Measurements from ENCODE around the gene FBXL3.

Gene FBXL3

GRCh38 chr13:77028202-77028601, 1.2 kb upstream of the FBXL3 start:
- no peak for TF ChIP-seq CTCF (conservative IDR thresholded peaks at IDR 0.05; ENCODE audit: low read length)
- DNase-seq (ENCODE audit: low read depth): peak; percentile 27
- peak overlapping the region; percentile 82 for H3K4me3 ChIP-seq (ENCODE audit: low read length)

- DNase-seq (ENCODE audit: low read depth): peak; percentile 69
- H3K4me3 ChIP-seq (ENCODE audit: low read length): peak overlapping the region; percentile 82
- TF ChIP-seq CTCF (conservative IDR thresholded peaks at IDR 0.05; ENCODE audit: low read length): no peak
Observed at GRCh38 chr13:77026255-77026860, 601 bp downstream of the FBXL3 start.

GRCh38 chr13:77022341-77022740, 4.6 kb downstream of the FBXL3 start:
- peak; percentile 53 for DNase-seq (ENCODE audit: low read depth)
- no peak for TF ChIP-seq CTCF (conservative IDR thresholded peaks at IDR 0.05; ENCODE audit: low read length)
- H3K4me3 ChIP-seq (ENCODE audit: low read length): no peak overlapping the region

GRCh38 chr13:77019756-77020155, 7.2 kb downstream of the FBXL3 start:
- TF ChIP-seq CTCF (conservative IDR thresholded peaks at IDR 0.05; ENCODE audit: low read length): no peak
- no peak overlapping the region for H3K4me3 ChIP-seq (ENCODE audit: low read length)
- no peak for DNase-seq (ENCODE audit: low read depth)

- no peak for TF ChIP-seq CTCF (conservative IDR thresholded peaks at IDR 0.05; ENCODE audit: low read length)
- no peak overlapping the region for H3K4me3 ChIP-seq (ENCODE audit: low read length)
Observed at GRCh38 chr13:77016888-77017623, 9.9 kb downstream of the FBXL3 start.

GRCh38 chr13:77016251-77016812, 10.6 kb downstream of the FBXL3 start:
- H3K4me3 ChIP-seq (ENCODE audit: low read length): no peak overlapping the region
- no peak for TF ChIP-seq CTCF (conservative IDR thresholded peaks at IDR 0.05; ENCODE audit: low read length)
- no peak for DNase-seq (ENCODE audit: low read depth)

More at GRCh38 chr13:77016888-77017623, 9.9 kb downstream of the FBXL3 start:
- DNase-seq (ENCODE audit: low read depth): no peak
